Measurements from ENCODE around the gene ENTHD1. TPM values are rescaled to one million over a fixed set of nuclear protein-coding genes. Genes with fewer than 3 reads are reported as not detected.

The ENTHD1 gene
- total and polyA plus RNA-seq, 9 of the 15 experiments (the other 6 are each of a cell fraction or from before 2014, with no cell fraction given) = 0.13 to 0.98 (median 0.35) TPM

GRCh38 chr22:39723899-39724351, 169.6 kb downstream of the ENTHD1 start (continued):
- TF ChIP-seq NR0B1 (IDR thresholded peaks at IDR 0.05; ENCODE audit: partially characterized antibody) = no peak
- no peak for TF ChIP-seq PHF21A (IDR thresholded peaks at IDR 0.05; ENCODE audit: borderline replicate concordance, low read depth)
- TF ChIP-seq CBX2 (IDR thresholded peaks at IDR 0.05; ENCODE audit: insufficient read depth, low read length, poor library complexity, severe bottlenecking) = no peak
- TF ChIP-seq POLR2G (IDR thresholded peaks at IDR 0.05; ENCODE audit: low read depth, low read length) = 0 out of 2 replicates have a peak, but pooled peaks have one; percentile 6
- TF ChIP-seq ZC3H4 (CRISPR knock-in tag; IDR thresholded peaks at IDR 0.05; ENCODE audit: borderline replicate concordance) = no peak
- TF ChIP-seq NONO (IDR thresholded peaks at IDR 0.05; ENCODE audit: low read depth in 2 of 2, low read length in 1 of 2) = no peak
- TF ChIP-seq SP2 (IDR thresholded peaks at IDR 0.05; ENCODE audit: extremely low read depth, low read depth, low read length, poor library complexity, severe bottlenecking) = no peak
- no peak for TF ChIP-seq PBX2 (CRISPR knock-in tag; IDR thresholded peaks at IDR 0.05; ENCODE audit: low read depth)
- TF ChIP-seq PBX2 (tag; conservative IDR thresholded peaks at IDR 0.05; ENCODE audit: low read depth) = no peak
- no peak for TF ChIP-seq ZNF24 (IDR thresholded peaks at IDR 0.05)
- peak; percentile 48; the same call in 1 of the 2 replicates for TF ChIP-seq LEF1 (IDR thresholded peaks at IDR 0.05)
- TF ChIP-seq BRF1 (IDR thresholded peaks at IDR 0.05; ENCODE audit: borderline replicate concordance, extremely low read depth, insufficient read length) = no peak
- no peak for TF ChIP-seq SETDB1 (IDR thresholded peaks at IDR 0.05; ENCODE audit: low read length)
- no peak for TF ChIP-seq ZNF717 (CRISPR knock-in tag; IDR thresholded peaks at IDR 0.05)
- no peak for TF ChIP-seq DNMT1 (IDR thresholded peaks at IDR 0.05)
- TF ChIP-seq SRSF7 (optimal IDR thresholded peaks at IDR 0.05; ENCODE audit: low read depth, low read length) = no peak
- TF ChIP-seq REST (IDR thresholded peaks at IDR 0.05; ENCODE audit: borderline replicate concordance) = peak; percentile 45; the same call in 1 of the 2 replicates
- no peak for TF ChIP-seq REST (CRISPR knock-in tag; IDR thresholded peaks at IDR 0.05; ENCODE audit: low read depth)

Measured in K562 (cell line).